ENCODE results near the gene ARHGAP18. TPM values are rescaled to one million over a fixed set of nuclear protein-coding genes. Genes with fewer than 3 reads are reported as not detected.

Gene ARHGAP18
- total RNA-seq, 6 experiments from 2014 or later = 70.8 to 81.2 (median 76.0) TPM

- peak overlapping the region; percentile 95 for H3K27ac Mint-ChIP-seq
- peaks cover 33% of the 10 kb centered on the region for H3K36me3 Mint-ChIP-seq (ENCODE audit: low read depth)
- no peaks in the 10 kb centered on the region for H3K9me3 Mint-ChIP-seq
- H3K27me3 Mint-ChIP-seq (ENCODE audit: insufficient read depth) = peaks cover 3% of the 10 kb centered on the region; the same call in 1 of the 2 replicates
- DNase-seq = no peak
- peak overlapping the region; percentile 99 for H3K4me3 Mint-ChIP-seq
- TF ChIP-seq CTCF (IDR thresholded peaks at IDR 0.05) = no peak
- peaks cover 42% of the 10 kb centered on the region for H3K4me1 Mint-ChIP-seq (ENCODE audit: low read depth)
These were observed 683 bp upstream of the ARHGAP18 start for GRCh38 chr6:129710450-129711270.

GRCh38 chr6:129709196-129709768, 695 bp downstream of the ARHGAP18 start:
- peaks cover 46% of the 10 kb centered on the region for H3K36me3 Mint-ChIP-seq (ENCODE audit: low read depth)
- H3K27ac Mint-ChIP-seq = peak overlapping the region; percentile 95
- peak; percentile 37 for DNase-seq
- H3K4me3 Mint-ChIP-seq = peak overlapping the region; percentile 99
- H3K9me3 Mint-ChIP-seq = no peaks in the 10 kb centered on the region
- no peak for TF ChIP-seq CTCF (IDR thresholded peaks at IDR 0.05)
- H3K4me1 Mint-ChIP-seq (ENCODE audit: low read depth) = peaks cover 56% of the 10 kb centered on the region
- peaks cover 4% of the 10 kb centered on the region; the same call in 1 of the 2 replicates for H3K27me3 Mint-ChIP-seq (ENCODE audit: insufficient read depth)

- peak overlapping the region; percentile 99 for H3K4me3 Mint-ChIP-seq
- peak overlapping the region; percentile 95 for H3K27ac Mint-ChIP-seq
- TF ChIP-seq CTCF (IDR thresholded peaks at IDR 0.05) = no peak
- peaks cover 4% of the 10 kb centered on the region; the same call in 1 of the 2 replicates for H3K27me3 Mint-ChIP-seq (ENCODE audit: insufficient read depth)
- no peaks in the 10 kb centered on the region for H3K9me3 Mint-ChIP-seq
- H3K36me3 Mint-ChIP-seq (ENCODE audit: low read depth) = peaks cover 47% of the 10 kb centered on the region
- DNase-seq = no peak
- peaks cover 62% of the 10 kb centered on the region for H3K4me1 Mint-ChIP-seq (ENCODE audit: low read depth)
These were observed 1.3 kb downstream of the ARHGAP18 start for GRCh38 chr6:129708496-129709195.

GRCh38 chr6:129707882-129708495, 2.0 kb downstream of the ARHGAP18 start:
- H3K36me3 Mint-ChIP-seq (ENCODE audit: low read depth) = peaks cover 53% of the 10 kb centered on the region
- H3K4me1 Mint-ChIP-seq (ENCODE audit: low read depth) = peaks cover 67% of the 10 kb centered on the region
- H3K9me3 Mint-ChIP-seq = no peaks in the 10 kb centered on the region
- no peak for TF ChIP-seq CTCF (IDR thresholded peaks at IDR 0.05)
- H3K27me3 Mint-ChIP-seq (ENCODE audit: insufficient read depth) = peaks cover 4% of the 10 kb centered on the region; the same call in 1 of the 2 replicates
- no peak for DNase-seq
- H3K4me3 Mint-ChIP-seq = peak overlapping the region; percentile 99
- peak overlapping the region; percentile 95 for H3K27ac Mint-ChIP-seq

GRCh38 chr6:129707028-129707427, 2.9 kb downstream of the ARHGAP18 start:
- H3K4me3 Mint-ChIP-seq = peak overlapping the region; percentile 58
- peaks cover 4% of the 10 kb centered on the region; the same call in 1 of the 2 replicates for H3K27me3 Mint-ChIP-seq (ENCODE audit: insufficient read depth)
- no peak for TF ChIP-seq CTCF (IDR thresholded peaks at IDR 0.05)
- DNase-seq = no peak
- H3K36me3 Mint-ChIP-seq (ENCODE audit: low read depth) = peaks cover 63% of the 10 kb centered on the region
- peaks cover 72% of the 10 kb centered on the region for H3K4me1 Mint-ChIP-seq (ENCODE audit: low read depth)
- H3K9me3 Mint-ChIP-seq = no peaks in the 10 kb centered on the region
- no peak overlapping the region for H3K27ac Mint-ChIP-seq
